ENCODE results near the gene ATG3.
A peak's percentile ranks its signal among the peaks of the same experiment; 100 is the strongest.
"Not testable (repeated sequence)": the region's sequence is repeated elsewhere in the genome, so short reads cannot be mapped to it uniquely, and the experiment has no call there.

ATG3 gene

DNA sequence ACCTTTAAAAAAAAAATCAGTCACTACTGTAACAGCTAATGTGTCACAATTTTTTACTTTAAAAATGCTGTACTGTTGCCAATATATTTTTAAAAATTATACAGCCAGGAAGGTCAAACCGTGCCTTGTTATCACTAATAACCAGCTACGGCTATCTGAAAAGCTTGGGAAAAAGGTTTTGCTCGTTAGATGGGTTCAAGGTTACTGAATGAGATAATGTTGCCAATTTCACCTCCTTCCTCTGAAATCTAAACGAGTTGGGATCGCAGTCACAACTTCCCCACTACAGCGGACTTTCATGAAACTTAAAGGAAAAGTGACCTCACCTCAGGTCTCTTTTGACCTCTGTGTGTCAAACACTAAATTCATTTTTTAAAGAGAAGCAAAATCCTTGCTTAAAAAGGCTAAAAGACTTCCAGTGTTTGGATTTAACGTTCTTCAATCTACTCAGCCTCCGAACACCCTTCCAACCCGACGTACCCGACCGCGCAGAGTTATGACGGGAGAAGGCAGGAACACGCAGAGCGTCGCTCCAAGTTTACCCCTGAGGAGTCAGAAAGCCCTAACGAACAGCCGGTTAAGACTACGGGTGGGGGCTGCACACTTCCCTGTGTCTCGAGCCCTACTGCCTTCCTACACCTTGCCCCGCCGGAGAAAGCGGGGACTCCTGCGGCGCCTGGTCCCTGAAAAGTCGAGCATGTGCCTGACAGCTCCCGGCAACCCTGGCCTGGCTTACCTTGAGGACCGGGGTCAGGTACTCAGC is 860 bp downstream of the ATG3 start:
- peak; percentile 63 for DNase-seq (ENCODE audit: low read depth)

DNA sequence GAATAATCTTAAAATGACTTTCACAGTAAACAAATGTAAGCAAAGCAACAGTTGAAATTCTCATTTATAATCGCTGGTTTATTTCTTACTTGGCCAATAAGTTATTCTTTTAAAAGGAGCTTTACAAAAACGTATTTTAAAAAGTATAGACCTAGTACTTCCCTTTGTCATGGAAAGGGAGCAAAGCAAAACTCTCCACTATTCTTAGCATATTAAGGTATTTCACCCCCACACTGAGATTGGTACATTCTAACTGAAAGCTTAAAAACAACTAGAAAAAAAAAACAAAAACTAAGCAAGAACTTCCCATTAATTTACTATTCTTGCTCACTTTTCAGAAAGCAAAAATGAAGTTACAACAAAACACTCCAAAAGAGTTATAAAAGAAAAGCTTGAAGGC is 1.5 kb downstream of the ATG3 start:
- DNase-seq (ENCODE audit: low read depth), result no peak

DNA sequence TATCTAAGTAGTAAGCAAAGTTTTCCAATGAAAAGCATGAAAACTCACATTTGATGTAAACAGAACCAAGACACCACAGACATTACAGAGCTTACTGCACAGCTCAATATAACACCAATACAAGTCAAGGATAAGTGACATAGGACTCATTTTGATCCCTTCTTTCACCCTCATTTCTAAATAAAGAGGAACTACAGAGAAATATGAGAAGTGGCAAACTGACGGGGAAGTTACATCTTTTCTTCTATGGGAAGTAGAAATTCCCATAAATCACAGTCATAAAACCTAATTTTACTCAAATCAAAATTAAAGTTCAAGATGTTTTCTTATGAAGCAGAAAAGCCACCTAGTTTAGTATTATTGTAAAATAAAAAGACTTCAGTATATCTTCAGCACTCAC is 3.8 kb downstream of the ATG3 start:
- DNase-seq (ENCODE audit: low read depth), result no peak

DNA sequence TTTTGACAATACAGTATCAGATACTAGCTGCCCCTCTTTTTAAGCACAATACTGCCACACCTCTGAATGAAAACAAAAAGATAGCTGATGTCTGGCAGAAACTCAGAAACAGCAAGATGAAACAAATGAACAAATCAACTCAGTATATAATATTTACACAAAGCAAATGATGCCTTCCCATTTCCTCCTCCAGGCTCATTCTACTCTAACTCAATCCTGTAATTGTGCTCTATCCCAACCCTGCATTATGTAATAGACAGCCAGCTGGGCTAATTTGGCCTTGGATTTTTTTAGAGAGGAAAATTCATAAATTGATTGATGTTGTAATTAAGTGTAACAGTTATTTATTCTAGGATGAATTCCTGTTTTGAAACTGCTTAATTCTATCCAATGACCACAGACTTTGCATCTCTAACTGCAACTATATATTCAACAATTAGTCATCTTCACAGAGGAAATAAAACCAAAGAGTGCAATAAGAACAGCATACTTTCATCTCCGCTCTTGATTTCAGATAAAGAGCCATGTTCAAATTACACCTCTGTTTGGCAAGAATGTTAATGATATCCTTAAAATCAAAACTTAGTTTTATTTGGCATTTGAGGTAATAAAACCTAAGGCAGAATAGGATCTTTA is 6.1 kb downstream of the ATG3 start:
- no peak for DNase-seq (ENCODE audit: low read depth)

DNA sequence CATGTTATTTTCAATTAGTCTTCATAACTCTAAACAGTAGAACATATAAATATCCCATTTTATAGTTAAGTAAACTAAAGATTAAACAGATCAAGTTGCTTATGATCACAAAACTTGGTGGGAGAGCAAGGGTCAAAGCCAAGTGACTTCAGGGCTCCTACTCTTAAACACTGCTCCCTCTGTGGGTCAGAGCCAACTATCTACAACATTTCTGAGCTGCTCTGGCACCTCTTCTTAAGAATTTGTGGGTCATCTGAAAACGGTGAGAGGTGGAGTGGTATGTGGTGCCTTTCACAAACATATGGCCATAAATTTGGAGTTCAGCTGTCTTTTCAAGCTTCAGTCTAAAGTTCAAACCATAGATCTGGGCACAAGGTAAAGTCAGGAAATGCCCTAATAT is 10.9 kb downstream of the ATG3 start:
- no peak for DNase-seq (ENCODE audit: low read depth)

DNA sequence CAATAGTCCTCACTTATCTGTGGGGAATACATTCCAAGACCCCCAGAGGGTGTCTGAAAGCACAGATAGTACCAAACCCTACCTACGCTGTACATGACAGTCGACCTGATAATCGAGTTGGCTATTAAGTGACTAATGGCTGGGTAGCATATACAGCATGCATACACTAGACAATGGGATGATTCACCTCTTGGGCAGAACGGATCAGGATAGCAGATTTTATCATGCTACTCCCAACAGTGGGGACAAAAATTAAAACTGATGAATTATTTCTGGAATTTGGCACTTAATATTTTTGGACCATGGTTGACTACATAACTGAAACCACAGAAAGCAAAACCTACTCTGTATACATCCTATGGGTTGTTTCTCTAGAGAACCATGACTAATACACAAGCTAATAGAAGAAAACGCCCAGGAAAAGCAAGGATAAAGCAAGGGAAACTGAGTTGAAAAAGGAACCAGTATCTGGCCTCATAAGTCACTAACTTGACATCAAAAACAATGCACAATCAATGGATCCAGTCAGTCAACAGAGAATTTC is 15.5 kb downstream of the ATG3 start:
- DNase-seq (ENCODE audit: low read depth), result no peak

DNA sequence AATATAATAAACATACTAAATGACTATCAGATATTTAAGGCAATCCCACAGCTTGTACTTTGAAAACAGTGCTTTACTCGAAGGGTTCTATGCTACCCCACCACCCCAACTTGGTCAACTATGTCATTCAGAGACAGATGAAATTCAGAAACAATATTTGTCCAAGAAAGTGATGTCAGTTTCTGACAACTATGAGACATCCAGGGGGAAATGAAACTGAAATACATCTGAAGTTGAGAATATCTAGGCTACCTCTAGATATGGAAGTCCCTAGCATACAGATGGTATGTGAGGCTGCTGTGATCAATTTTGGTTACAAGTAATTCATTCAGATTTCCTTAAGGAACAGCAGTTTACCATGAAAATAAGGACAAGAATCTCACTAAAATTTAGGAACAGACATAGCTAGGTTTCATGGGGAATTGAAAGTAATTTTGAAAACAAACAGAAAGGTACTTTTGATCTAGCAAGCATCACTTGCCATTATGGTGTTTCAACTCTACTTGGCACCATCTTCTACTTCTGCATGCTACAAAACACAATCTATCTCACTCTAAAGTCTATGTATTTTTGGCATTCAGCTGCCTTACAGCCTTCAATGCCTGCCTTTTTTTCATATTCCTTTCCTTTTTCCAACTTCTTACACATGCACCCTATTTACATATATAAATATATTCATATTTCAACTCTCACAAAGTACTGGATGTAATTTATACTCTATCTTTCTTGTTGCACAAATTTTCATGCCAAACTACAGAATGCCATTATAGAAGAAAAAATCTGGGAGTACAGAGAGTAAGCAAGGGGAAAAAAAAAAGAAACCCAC is 21.7 kb downstream of the ATG3 start:
- no peak for DNase-seq (ENCODE audit: low read depth)

DNA sequence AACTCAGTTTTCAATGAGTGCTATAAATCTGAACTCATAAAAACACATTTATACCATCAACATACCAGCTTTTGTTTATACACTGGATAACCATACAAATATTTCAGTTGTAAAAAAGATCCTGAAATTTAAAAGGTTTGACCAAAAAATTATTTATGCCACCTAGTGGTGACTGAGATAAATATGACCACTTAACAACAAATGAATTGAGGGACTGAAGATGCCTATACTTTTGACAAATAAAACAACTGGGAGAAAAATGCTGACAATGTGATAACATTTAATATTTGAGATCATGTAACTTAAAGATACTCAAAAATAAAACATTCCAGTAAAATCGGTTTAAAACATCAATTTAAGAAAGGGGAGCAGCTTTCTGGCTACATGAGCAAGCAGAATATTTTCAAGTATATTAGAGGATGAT is 30.4 kb downstream of the ATG3 start:
- DNase-seq (ENCODE audit: low read depth), result peak; percentile 5

DNA sequence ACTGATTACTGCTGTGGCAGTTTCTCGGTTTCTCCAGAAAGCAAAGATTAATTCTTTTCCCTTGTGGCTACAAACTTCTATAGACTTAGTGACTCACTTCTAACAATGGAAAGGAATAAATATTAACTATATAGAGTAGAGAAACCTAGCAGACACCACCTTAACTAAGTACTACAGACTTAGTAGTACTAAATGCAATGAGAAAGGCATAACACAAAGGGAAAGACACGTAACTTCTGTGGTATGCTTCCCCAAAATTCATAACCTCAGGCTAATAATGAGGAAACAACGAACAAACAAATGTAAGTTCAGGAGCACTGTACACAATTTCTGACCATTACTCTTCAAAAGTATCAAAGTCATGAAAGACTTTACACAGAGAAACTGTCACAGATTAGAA is 31.2 kb downstream of the ATG3 start:
- DNase-seq (ENCODE audit: low read depth), result no peak

DNA sequence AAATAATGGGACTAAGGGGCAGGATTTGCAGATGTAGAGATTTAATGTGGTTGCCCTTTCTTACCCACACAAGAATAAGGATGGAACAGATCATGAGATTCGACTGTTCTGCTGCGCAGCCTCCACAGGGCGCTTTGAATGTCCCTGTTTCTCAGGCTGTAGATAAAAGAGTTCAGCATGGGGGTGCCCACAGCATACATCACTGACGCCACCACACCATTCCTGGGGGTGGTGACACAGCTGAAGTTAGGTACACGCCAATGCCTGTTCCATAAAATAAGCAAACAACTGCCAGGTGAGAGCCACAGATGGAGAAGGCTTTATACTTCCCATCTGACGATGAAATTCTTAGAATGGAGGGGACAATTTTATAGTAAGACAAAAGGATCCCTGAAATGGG is 37.6 kb downstream of the ATG3 start:
- DNase-seq (ENCODE audit: low read depth), result not testable (repeated sequence)

DNA sequence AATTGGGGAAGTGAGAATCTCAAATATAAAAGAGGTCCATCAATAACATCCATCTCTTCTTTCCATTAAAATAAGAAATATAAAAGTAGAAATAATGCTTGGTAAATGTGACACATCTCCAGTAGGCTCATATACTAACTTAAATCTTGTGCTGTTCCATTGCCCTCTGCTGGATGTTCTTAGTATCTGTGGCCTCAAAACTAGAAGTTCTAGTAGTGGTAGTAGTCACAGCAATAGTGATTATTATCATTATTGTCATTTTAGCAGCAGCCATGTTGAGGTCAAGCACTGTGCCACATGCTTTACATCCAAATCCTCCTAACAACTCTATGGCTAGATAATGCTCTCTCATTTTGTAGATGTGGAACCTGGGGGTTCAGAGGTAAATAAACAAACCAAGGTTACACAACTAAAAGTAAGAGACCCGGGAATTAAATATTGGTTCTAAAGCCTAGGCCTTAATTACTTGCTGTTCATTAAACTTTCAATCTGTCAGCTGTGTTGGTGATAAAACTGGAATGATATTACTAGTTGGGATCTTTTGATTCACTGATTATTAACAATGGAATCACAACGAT is 42.2 kb downstream of the ATG3 start:
- peak; percentile 44 for DNase-seq (ENCODE audit: low read depth)

DNA sequence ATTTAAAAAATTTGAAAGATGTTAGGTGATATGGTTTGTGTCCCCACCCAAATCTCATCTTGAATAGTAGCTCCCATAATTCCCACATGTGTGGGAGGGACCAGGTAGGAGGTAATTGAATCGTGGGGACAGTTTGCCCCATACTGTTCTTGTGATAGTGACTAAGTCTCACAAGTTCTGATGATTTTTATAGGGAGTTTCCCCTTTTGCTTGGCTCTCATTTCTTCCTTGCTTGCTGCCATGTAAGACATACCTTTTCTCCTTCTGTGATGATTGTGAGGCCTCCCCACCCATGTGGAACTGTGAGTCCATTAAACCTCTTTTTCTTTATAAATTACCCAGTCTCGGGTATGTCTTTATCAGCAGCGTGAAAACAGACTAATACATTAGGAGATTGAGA is 42.8 kb downstream of the ATG3 start:
- DNase-seq (ENCODE audit: low read depth), result not testable (repeated sequence)

DNA sequence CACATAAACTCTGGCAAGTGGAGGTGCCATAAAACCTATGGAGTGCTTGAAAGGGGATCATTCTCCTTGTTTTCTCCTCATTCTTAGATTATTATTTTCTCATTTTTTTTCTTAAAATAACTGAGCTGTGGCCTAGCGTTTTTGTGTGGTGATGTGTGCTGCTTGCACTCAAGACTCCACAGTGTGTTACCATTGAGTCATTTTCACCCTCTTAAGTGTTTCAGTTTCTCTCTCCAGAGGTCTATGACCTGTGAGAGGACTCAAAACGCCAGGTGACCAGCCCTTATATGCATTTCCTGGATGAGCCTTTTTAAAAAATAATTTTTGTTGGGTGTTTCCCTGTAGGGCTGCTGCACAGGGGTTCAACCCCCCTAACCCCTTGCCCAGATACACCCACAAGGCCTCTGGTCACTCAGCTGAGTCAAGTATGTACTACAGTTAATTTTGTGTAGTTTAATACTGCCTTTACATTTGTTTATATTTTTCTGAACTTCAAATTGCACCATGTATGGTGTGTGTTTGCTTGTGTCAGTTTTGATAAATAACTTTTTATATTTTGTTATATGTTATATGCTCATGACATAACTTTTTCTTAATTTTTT is 47.1 kb downstream of the ATG3 start:
- no peak for DNase-seq (ENCODE audit: low read depth)

DNA sequence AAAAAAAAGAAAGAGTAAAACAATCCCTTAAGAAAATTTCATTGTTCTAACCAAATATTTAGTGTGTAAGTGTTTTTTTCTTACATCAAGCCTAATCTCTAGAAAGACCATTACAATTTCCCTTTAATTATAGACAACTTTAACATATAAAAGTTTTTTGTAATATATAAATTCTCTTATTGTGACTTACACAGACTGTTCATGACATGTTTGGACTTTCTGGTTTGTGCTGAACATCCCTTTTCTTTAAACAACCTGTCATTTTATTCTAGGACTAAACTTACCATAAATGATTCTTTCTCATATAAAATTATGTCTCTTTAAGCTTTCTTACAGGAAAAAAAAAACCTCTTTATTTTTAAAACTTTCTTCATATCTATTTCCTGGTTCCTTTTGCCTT is 49.4 kb downstream of the ATG3 start:
- DNase-seq (ENCODE audit: low read depth), result no peak

DNA sequence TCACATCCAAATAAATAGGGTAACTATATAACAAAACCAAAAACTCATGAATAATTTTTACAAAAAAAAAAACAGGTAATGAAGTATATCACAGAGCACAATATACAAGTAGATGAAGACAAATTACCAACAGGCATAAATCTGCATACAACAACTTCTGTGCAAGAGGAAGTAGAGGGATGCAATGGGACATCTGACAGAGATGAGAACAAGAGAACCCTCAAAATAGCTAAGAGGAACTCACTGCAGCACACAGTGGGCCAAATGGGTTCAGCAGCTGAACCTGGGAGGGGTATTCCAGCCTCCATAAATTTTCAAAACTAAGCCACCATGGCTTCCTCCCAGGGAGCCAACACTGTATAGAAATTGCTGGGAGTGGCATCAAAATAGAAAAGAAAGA is 52.9 kb downstream of the ATG3 start:
- no peak for DNase-seq (ENCODE audit: low read depth)

DNA sequence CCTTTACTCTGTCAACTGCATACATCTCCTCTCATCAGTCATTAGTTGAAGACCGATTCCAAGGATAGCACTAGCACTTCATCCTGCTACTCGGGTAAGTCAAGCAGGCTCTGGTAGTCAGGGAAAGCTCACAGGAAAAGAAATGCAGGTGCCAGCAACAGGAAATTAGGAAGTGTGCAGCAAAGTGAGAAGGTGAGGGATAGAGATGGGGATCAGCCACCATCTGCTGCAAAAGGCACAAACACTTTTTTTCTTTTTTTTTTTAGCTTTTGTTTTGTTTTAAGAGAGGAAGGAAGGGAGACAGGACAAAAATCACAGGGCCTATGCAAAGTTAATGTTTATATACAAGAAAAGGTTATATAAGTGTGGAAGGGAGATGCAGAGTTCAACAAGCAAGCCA is 53.5 kb downstream of the ATG3 start:
- DNase-seq (ENCODE audit: low read depth), result no peak

DNA sequence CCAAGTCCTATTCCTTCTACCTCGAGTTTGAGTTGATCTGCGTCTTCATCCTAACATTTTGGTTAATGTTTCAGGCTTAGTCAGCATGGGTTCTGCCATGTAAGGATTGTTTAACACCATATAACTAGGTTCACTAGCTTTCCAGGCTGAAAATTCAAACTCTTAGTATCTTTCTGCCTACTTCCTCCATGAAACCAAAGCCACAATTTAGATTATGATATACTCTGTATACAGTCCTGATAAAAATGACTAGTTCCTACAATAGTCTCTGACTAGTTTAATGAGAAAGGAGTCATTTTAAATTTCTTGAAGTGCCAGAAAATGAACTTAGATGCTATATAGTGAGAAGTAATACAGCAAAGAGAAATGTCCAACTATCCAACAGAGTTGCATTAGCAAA is 55.9 kb downstream of the ATG3 start:
- DNase-seq (ENCODE audit: low read depth), result no peak

DNA sequence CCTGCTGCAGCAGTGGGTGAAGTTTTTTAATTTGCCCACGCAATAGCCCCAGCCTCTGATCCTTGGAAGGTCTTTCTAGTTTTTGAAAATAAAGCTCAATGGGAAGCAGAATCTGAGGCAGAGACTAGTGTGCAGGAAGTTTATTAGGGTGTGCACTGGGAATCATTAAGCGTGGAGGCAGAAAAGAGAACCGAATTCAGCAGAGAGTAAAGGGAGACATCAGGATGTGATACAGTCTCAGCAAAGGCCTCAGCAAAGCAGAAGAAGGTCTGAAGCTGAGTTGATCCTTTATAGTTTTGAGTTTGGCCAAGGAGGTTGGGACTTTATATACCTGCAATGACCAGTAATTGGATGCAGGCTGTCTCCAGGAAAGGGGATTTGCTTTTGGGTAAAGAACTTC is 57.6 kb downstream of the ATG3 start:
- DNase-seq (ENCODE audit: low read depth), result no peak

DNA sequence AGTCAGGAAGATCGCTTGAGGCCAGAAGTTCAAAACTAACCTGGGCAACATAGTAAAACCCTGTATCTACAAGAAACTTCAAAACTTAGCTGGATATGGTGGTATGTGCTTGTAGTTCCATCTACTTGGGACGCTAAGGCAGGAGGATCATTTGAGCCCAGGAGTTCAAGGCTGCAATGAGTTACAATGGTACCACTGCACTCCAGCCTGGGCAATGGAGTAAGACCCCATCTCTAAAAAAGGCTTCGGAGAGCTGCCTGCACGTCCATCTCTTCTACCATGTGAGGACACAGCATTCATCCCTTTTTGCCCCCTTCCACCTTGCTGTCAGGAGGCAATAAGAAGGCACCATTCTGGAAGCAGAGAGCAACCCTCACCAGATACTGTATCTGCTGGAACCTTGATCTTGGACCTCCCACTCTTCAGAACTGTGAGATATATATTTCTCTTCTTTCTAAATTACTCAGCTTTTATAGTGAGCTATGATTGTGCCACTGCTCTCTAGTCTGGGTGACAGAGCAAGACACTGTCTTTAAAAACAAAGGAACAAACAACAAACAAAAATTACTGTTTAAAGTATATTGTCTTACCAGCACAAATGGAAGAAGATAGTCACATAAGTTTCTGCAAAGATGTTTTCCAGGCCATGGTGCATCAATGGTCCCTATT is 58.3 kb downstream of the ATG3 start:
- DNase-seq (ENCODE audit: low read depth), result no peak

DNA sequence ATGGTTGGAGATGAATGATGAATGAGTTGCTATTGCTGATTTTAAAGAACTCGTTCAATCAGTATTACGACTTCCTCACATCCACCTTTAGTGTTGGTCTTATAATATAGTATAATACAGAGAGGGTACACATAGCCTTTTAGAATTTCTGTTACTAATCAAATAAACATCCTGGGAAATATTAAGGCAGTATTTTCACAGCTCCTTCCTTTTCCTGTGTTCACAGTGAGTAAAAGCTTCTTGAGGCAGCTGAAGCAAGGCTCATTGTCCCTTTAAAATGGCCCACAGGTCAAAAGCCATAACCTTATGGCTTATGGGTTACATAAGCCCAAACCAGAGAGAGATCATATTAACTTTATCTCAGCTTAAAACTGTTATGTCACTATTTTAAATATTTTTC is 61.1 kb downstream of the ATG3 start:
- no peak for DNase-seq (ENCODE audit: low read depth)

DNA sequence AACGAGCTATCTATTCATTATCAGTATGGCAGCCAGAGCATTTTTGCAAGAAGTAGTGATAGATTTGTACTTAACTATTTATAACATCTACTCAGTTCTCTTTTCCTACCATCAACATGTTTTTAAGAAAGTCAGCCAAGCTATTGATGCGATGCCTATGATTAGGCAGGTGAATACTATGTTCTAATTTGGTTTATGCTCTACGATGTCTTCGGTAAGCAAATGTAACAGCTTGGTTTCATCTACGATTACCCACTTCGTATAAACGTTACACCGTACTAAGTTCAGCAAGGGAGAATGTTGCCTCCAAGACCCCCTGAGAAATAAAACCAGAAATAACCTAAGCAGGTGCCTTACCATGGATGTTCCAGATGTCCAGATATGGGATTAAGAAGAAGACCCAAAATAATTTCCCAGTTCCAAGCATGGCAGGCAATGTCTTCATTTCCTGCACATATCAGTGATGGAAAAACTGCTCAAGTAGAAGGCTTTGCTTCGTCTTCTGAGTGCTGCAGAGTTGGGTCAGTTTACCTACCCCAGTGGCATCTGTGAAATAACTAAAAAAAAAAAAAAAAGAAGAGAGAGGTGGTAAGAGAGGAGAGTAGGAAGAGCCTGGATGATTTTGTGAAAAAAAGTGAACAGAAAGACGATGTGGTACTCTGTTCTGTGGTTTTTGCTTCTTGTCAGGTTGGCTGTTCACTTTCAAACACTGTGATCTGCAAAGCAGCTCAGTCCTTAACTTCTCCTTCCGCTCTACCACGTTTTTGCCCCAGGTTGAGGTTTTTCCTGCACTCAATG is 62.6 kb downstream of the ATG3 start, which contains the start of gene BTLA:
TSS of gene BTLA (minus strand) at position 559 of the 798 bp plus-strand sequence. CDS start at position 445, 114 bp downstream.
- DNase-seq (ENCODE audit: low read depth), result no peak
